Measurements from ENCODE around the gene ALG14. TPM values are rescaled to one million over a fixed set of nuclear protein-coding genes. Genes with fewer than 3 reads are reported as not detected.

Gene ALG14
- total and polyA plus RNA-seq, 2 of the 4 experiments (the other 2 are of a cell fraction), result 1.7 to 2.0 TPM

DNA sequence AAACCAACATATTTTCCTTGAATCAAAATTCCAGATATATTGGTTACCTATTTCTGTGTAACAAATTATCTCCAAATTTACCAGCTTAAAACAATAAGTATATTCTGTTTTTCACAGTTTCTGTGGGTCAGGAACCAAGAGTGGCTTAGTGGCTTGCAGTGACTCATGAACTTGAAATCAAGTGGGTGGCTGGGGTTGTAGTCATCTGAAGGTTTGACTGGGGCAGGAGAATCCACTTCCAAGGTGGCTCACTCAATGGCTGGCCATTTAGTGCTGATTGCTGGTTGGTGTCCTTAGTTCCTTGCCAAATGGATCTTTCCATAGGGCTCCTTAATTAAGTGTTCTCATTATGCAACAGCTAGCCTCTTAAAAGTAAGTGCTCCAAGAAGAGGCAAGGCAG is 43.8 kb downstream of the ALG14 start:
- no peak overlapping the region for H2AK9ac ChIP-seq (replicated peaks; ENCODE audit: low read depth, low read length, poor library complexity)
- H2AFZ ChIP-seq (replicated peaks; ENCODE audit: low read length, poor library complexity), result no peak overlapping the region
- intact Hi-C loops (cut with micrococcal nuclease) (no loop called here), dilution Hi-C loops (cut with HindIII; ENCODE audit: low sequenced_read_pairs, unreplicated experiment) (no loop called here), in situ Hi-C loops (cut with MboI; ENCODE audit: low sequenced_read_pairs) (no loop called here)
- H3K9ac ChIP-seq (ENCODE audit: low read depth, low read length), result no peak overlapping the region
- ChIA-PET CTCF (no interaction called here), POLR2A (ENCODE audit: unreplicated experiment) (no interaction called here)
- no peak overlapping the region for H3K14ac ChIP-seq (replicated peaks; ENCODE audit: low read depth, low read length)
- H3K4me2 ChIP-seq (ENCODE audit: low read depth, low read length), result no peak overlapping the region
- no peak overlapping the region for H3K4me3 ChIP-seq (ENCODE audit: insufficient read depth, low read depth, low read length)
- no peak overlapping the region for H3K23ac ChIP-seq (ENCODE audit: low read depth, low read length)
- no peak overlapping the region for H2AK5ac ChIP-seq (ENCODE audit: low read depth, low read length)
- no peak for DNase-seq
- no peak overlapping the region for H3K18ac ChIP-seq (ENCODE audit: low read depth, low read length)
- no peak overlapping the region for H3K27ac ChIP-seq (ENCODE audit: insufficient read depth, low read length)
- H3K36me3 ChIP-seq (ENCODE audit: control insufficient read depth, insufficient read depth, low read length), result no peaks in the 10 kb centered on the region
- no peak overlapping the region for H3K4ac ChIP-seq (ENCODE audit: low read depth, low read length)
- peaks cover 3% of the 10 kb centered on the region for H3K9me1 ChIP-seq (ENCODE audit: insufficient read depth, low read length)
- no peak overlapping the region for H4K8ac ChIP-seq (ENCODE audit: low read depth in 2 of 2, low read length in 2 of 2)
- H2BK15ac ChIP-seq (ENCODE audit: low read depth, low read length), result no peak overlapping the region
- no TSS peak for BruUV-seq (replicated peaks)
- peaks cover 2 to 16% of the 10 kb centered on the region in 2 experiments for H3K79me1 ChIP-seq (ENCODE audit: low read depth in 1 of 2, low read length in 2 of 2)
- no peak overlapping the region for H4K5ac ChIP-seq (ENCODE audit: low read depth, low read length)
- H4K91ac ChIP-seq (ENCODE audit: insufficient read depth, low read depth, low read length), result no peak overlapping the region
- no peaks in the 10 kb centered on the region for H4K20me1 ChIP-seq (ENCODE audit: insufficient read depth, low read length)
- H3K56ac ChIP-seq (ENCODE audit: extremely low read depth, insufficient read depth, low read length), result no peak overlapping the region
- H3K27me3 ChIP-seq (ENCODE audit: control insufficient read depth, insufficient read depth, low read length), result no peaks in the 10 kb centered on the region
- no peak overlapping the region for H2BK120ac ChIP-seq (ENCODE audit: low read depth, low read length)
- H3K4me1 ChIP-seq (ENCODE audit: control insufficient read depth, insufficient read depth, low read length), result peaks cover 8% of the 10 kb centered on the region
- H2BK5ac ChIP-seq (ENCODE audit: low read depth, low read length, poor library complexity, severe bottlenecking), result no peak overlapping the region
- TF ChIP-seq POLR2A (IDR thresholded peaks at IDR 0.05; ENCODE audit: low read depth, low read length) (no peak), MXI1 (IDR thresholded peaks at IDR 0.05; ENCODE audit: borderline replicate concordance, low read depth, low read length) (no peak), RCOR1 (IDR thresholded peaks at IDR 0.05; ENCODE audit: insufficient replicate concordance, low read length) (no peak), MAZ (IDR thresholded peaks at IDR 0.05; ENCODE audit: borderline replicate concordance, low read depth, low read length) (no peak), CEBPB (IDR thresholded peaks at IDR 0.05; ENCODE audit: low read depth, low read length) (no peak), RFX5 (IDR thresholded peaks at IDR 0.05; ENCODE audit: low read depth, low read length) (no peak), SMC3 (IDR thresholded peaks at IDR 0.05; ENCODE audit: low read depth, low read length) (no peak), MAFK (IDR thresholded peaks at IDR 0.05; ENCODE audit: low read depth, low read length) (no peak), RAD21 (IDR thresholded peaks at IDR 0.05; ENCODE audit: low read length) (no peak), BHLHE40 (IDR thresholded peaks at IDR 0.05; ENCODE audit: low read depth, low read length) (no peak), CHD1 (IDR thresholded peaks at IDR 0.05; ENCODE audit: low read depth, low read length) (no peak), FOS (IDR thresholded peaks at IDR 0.05; ENCODE audit: low read depth, low read length) (no peak), NFE2L2 (IDR thresholded peaks at IDR 0.05; ENCODE audit: low read depth, low read length) (no peak)
- TF ChIP-seq, protein P1, sequence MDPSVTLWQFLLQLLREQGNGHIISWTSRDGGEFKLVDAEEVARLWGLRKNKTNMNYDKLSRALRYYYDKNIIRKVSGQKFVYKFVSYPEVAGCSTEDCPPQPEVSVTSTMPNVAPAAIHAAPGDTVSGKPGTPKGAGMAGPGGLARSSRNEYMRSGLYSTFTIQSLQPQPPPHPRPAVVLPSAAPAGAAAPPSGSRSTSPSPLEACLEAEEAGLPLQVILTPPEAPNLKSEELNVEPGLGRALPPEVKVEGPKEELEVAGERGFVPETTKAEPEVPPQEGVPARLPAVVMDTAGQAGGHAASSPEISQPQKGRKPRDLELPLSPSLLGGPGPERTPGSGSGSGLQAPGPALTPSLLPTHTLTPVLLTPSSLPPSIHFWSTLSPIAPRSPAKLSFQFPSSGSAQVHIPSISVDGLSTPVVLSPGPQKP (IDR thresholded peaks at IDR 0.05; ENCODE audit: borderline replicate concordance, low read depth, low read length), result no peak
- TF ChIP-seq, protein P2, sequence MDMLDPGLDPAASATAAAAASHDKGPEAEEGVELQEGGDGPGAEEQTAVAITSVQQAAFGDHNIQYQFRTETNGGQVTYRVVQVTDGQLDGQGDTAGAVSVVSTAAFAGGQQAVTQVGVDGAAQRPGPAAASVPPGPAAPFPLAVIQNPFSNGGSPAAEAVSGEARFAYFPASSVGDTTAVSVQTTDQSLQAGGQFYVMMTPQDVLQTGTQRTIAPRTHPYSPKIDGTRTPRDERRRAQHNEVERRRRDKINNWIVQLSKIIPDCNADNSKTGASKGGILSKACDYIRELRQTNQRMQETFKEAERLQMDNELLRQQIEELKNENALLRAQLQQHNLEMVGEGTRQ (IDR thresholded peaks at IDR 0.05; ENCODE audit: low read depth, low read length), result no peak
- TF ChIP-seq, protein P3, sequence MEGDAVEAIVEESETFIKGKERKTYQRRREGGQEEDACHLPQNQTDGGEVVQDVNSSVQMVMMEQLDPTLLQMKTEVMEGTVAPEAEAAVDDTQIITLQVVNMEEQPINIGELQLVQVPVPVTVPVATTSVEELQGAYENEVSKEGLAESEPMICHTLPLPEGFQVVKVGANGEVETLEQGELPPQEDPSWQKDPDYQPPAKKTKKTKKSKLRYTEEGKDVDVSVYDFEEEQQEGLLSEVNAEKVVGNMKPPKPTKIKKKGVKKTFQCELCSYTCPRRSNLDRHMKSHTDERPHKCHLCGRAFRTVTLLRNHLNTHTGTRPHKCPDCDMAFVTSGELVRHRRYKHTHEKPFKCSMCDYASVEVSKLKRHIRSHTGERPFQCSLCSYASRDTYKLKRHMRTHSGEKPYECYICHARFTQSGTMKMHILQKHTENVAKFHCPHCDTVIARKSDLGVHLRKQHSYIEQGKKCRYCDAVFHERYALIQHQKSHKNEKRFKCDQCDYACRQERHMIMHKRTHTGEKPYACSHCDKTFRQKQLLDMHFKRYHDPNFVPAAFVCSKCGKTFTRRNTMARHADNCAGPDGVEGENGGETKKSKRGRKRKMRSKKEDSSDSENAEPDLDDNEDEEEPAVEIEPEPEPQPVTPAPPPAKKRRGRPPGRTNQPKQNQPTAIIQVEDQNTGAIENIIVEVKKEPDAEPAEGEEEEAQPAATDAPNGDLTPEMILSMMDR (conservative IDR thresholded peaks at IDR 0.05; ENCODE audit: low read depth, low read length), result no peak
- no peak for ATAC-seq (ENCODE audit: low read depth)
- H2BK20ac ChIP-seq (ENCODE audit: low read depth, low read length), result no peak overlapping the region
- peaks cover 6% of the 10 kb centered on the region for H3K9me3 ChIP-seq (ENCODE audit: control insufficient read depth, insufficient read depth, low read length)
